ENCODE measurements around the gene CBFA2T2.

DNA sequence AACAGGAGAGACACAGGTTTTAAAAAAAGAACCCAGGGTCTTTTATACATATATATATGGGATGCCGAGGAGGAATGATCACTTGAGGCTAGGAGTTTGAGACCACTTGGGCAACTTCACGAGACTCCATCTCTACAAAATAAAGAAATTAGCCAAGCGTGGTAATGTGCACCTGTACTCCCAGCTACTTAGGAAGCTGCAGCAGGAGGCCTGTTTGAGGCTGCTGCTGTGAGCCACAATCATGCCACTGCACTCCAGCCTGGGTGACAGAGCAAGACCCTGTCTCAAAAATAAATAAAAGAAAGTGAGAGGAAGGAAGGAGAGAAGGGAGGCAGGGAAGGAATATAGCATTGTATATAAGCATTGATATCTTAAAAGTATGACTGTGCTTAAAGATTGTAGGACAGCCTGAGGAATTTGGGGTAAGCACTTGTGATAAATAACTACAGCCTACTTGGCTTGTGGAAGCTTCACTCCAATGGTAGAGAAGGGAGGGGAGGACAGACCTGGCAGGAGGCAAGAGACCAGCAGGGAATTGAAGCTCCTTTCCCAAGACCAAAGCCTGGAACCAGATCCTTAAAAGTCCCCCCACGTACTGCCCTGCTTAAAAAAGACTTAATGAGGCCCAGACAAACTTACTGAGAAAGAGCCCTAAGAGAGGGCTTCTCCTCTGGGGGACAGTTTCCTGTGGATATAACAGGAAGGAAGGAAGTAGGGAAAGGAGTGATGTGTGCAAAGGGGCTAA is 43.8 kb upstream of the CBFA2T2 start:
- TF ChIP-seq CTCF (IDR thresholded peaks at IDR 0.05) (no peak), POLR2A (IDR thresholded peaks at IDR 0.05) (no peak)
